ENCODE measurements around the gene CROCC2.

Gene CROCC2

GRCh38 chr2:240959941-240960308, 53.8 kb downstream of the CROCC2 start:
- no peak for DNase-seq

- DNase-seq, result no peak
Observed at GRCh38 chr2:240960309-240960970, 54.3 kb downstream of the CROCC2 start.

- DNase-seq, result no peak
Observed at GRCh38 chr2:240960971-240961876, 55.1 kb downstream of the CROCC2 start.

- DNase-seq, result no peak
Observed at GRCh38 chr2:240961910-240962299, 55.8 kb downstream of the CROCC2 start.

GRCh38 chr2:240962300-240963064, 56.3 kb downstream of the CROCC2 start:
- DNase-seq, result no peak

GRCh38 chr2:240963065-240963867, 57.1 kb downstream of the CROCC2 start:
- no peak for DNase-seq

GRCh38 chr2:240963868-240964703, 58.0 kb downstream of the CROCC2 start:
- DNase-seq, result no peak

- DNase-seq, result no peak
Observed at GRCh38 chr2:240964704-240965295, 58.7 kb downstream of the CROCC2 start.

- no peak for DNase-seq
Observed at GRCh38 chr2:240965296-240965904, 59.3 kb downstream of the CROCC2 start.

- DNase-seq, result no peak
Observed at GRCh38 chr2:240965905-240966456, 59.8 kb downstream of the CROCC2 start.

GRCh38 chr2:240966457-240966905, 60.3 kb downstream of the CROCC2 start:
- no peak for DNase-seq

GRCh38 chr2:240966906-240967680, 61.0 kb downstream of the CROCC2 start:
- DNase-seq, result no peak

GRCh38 chr2:240967681-240968621, 61.8 kb downstream of the CROCC2 start:
- no peak for DNase-seq

GRCh38 chr2:240968731-240969624, 62.8 kb downstream of the CROCC2 start:
- DNase-seq, result no peak

- no peak for DNase-seq
Observed at GRCh38 chr2:240970104-240970503, 64.0 kb downstream of the CROCC2 start.

- no peak for DNase-seq
Observed at GRCh38 chr2:240970816-240971215, 64.7 kb downstream of the CROCC2 start.

GRCh38 chr2:240972201-240972600, 66.1 kb downstream of the CROCC2 start:
- no peak for DNase-seq

Data from activated CD4-positive, alpha-beta T cell treated with anti-CD3 and anti-CD28 coated beads, Interleukin-2, amount 50 U/mL, for 1 hour (primary cell).